DMS 273 (cell line): Measurements from ENCODE around the gene HYDIN.

Experiments
- DNase-seq: peaks from one replicate; lab custom pipeline; 2025; ENCODE audit not compliant: unreplicated experiment; lab: John Stamatoyannopoulos, UW

The HYDIN gene

DNA sequence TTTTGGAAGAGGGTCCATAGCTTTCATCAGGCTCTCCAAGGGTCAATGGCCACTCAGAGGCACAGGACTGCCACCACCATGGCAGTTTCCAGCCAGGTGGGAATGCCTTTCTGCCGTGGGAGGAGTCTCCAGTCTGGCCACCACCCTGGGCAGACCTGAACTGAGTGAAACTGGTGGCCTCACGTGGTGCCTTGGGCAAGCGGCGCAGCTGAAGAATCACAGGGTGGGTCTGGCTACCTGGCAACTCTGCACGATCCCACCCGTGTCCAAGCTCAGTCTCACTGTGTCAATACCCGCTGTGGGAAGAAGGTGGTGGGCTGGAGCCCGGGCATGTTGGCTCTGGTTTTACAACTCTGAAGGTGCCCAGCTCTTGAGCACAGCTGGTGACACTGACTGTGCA, 461.4 kb downstream of the HYDIN start:
- DNase-seq, result no peak

DNA sequence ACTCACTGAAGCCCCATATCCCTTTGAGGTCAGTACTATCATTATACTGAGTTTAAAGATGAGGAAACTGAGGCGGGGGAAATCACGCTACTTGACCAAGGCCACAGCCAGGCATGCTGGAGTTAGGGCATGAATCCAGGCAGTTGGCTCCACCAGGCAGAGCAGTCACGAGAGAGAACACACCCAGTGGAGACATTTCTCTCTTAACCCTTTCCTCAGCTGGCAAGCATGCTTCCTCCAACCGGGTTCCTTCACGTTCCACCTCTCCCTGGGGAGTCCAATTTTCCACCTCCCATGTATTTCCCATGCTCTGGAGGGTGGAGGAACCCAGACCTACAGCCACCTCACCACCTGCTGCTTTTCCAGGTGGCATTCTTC, 462.3 kb downstream of the HYDIN start:
- DNase-seq, result no peak

DNA sequence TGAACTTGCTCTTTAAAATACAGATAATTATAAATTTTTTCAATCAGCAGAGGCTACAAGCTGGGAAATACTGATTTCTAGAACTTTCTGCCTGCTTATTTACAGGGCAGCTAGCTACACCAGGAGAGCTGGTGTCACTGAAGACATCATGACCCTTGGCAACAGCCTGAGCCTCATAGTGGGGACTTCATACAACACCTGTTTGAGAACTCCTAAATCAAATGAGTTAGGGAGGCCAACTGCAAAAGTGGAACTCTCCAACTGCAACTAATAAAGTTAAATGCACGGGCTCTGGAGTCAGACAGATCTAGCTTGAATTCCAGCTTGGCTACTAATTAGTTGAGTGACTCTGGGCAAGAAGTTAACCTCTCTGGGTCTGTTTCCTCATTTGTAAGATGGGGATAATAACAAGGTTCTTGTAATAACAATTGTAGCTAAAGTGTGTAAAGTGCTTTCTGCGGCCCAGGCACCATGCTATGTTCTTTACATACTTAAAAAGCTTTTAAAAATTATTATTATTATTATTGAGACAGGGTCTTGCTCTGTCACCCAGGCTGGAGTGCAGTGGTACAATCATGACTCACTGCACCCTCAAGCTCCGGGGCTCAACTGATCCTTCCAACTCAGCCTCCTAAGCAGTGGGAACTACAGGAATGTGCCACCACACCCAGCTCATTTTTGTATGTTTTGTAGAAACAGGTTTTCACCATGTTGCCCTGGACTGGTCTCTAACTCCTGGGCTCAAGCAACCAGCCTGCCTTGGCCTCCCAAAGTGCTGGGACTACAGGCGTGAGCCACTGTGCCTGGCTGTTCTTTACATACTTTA, 462.9 kb downstream of the HYDIN start:
- DNase-seq, result no peak

DNA sequence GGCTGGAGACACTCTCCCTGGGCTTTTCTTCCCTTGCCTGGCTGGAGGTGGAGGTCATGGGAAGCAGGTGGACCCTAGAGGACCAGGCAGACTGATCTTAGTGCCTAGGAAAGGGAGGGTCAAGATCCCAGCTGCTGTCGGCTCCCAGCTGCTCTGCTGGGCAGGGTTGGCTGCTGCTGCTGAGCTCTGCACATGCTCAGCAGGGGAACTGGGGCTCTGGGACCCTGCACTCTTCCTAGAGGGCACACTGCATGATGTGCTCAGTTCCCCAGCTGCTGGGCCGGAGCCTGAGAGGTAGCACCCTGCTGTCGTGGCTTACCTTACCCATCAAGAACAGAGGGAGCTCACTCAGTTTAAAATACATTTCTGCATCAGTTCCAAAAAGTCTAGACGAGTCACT, 463.9 kb downstream of the HYDIN start:
- no peak for DNase-seq

DNA sequence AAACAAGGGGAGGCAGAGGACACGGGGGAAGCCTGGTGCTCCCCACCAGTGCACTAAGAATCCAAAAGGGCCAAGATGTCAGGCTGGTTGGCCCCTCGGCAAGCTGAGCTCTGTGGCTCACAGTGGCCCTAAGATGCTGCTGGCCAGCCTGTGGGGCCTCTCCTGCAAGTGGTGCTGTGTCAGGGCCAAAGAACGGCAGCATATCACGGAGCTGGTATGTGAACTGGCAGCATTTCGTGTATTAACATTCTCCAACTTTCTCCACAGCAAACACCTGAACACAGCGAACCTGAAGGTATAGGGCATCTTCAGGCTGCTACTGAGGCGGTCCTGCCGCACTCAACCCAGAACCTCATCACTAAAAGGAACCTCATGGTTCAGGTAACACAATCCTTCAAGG, 464.3 kb downstream of the HYDIN start:
- DNase-seq, result no peak

DNA sequence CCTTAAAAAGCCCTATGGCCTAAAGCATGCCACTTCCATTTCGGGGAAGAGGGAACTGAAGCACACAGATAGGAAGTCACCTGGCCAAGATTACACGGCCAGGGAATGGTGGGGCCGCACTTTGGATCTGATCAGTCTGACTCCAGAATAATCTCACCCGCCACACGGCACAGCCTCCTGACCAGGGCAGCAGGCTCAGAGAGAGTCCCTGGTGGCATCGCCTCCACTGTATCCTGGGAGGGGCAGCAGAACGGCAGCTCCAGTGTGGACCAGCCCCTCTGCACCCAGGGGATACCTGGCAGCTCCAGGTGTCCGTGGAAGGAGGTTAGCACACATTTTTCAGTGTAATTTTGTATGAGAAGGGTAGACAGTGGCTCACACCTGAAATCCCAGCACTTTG, 465.0 kb downstream of the HYDIN start:
- DNase-seq, result no peak

DNA sequence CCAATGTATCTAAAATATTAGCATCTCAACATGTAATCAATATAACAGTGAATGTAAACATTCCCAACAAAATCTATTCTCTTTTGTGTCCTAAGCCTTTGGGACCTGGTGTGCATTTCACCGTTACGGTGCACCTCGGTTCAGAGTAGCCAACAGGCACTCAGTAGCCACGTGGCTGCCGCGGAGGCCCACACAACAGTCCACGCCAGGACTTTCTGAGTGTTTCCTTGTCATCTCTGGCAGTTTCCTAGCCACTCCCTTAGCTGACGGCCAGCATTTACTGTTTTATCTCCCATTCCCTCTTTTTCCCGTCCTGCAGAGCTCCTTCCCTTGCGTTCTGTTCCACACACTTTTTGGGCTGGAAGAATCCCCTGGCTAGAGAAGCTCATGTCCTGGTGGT, 465.9 kb downstream of the HYDIN start:
- DNase-seq, result no peak

DNA sequence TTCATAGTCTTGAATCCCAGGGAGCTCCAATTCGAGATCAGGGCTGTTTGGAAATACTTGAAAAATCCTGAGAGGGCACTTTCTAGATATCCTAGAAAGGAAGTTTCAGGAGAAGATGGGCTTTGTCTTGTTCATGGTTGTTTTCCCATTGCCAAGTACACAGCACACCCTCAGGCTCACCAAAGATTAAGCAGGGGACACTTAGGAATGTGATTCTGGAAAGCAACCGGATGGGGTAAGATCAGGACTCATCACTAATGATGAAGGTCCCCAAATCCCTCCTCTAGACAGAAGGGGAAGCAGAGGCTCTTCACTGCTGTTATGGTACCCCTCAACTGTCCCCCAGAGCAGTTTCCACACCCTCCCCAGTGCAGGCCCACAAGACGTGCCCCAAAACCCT, 470.3 kb downstream of the HYDIN start:
- DNase-seq, result no peak

DNA sequence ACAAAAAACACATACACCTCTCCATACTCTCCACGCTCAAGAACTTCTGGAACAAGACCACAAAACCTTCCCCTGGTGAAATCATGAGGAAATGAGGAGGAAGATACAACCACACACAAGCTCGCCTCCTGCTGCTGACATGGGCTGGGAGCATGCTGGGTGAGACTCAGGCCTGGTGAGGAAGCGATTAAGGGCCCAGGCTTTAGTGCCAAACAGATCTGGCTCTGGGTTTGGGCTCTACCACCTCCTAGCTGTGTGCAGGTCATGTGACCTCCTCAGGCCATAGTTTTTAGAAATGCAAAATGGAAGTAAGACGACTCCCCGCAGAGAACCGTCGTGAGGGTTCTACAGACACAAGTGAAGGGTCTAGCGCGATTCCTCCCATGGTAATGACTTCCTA, 470.9 kb downstream of the HYDIN start:
- DNase-seq, result no peak

DNA sequence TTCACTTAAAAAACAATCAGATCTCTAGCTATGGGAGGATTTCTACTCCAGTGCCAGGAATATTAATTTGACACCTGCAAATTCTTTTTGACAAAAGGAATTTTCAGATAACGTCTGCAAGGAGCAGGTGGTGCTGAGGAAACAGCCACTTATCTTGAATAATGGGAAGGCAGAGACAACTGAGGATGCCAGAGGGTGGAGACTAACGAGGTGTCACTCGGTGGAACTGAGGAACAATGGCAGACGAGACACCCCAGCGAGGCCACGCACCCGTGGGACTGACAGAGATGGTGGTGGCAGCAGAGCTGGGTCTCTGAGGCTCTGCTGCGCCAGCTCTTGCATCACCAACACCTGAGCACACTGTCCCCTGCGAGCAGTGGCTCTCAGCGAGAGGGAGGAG, 471.7 kb downstream of the HYDIN start:
- no peak for DNase-seq
